HG03432 (cell line): ENCODE data around the gene OR52I2.

ENCODE experiments used
- ATAC-seq: cut with Tn5 transposase; IDR thresholded peaks from one replicate; pipeline ENCODE4 v1.9.1; 2021; ENCODE audit warnings: mild to moderate bottlenecking, moderate library complexity; ENCODE audit not compliant: unreplicated experiment

Gene OR52I2

GRCh38 chr11:4581443-4581842 is at the start of gene OR52I2:
OR52I2 (plus strand) TSS chr11:4581743.
- ATAC-seq, result no peak

- ATAC-seq, result peak; percentile 72
Measured at GRCh38 chr11:4539603-4540219, 41.8 kb upstream of the OR52I2 start.

GRCh38 chr11:4541071-4541470 is 40.5 kb upstream of the OR52I2 start:
- ATAC-seq, result no peak

GRCh38 chr11:4543561-4543960 is 38.0 kb upstream of the OR52I2 start:
- no peak for ATAC-seq

DNA sequence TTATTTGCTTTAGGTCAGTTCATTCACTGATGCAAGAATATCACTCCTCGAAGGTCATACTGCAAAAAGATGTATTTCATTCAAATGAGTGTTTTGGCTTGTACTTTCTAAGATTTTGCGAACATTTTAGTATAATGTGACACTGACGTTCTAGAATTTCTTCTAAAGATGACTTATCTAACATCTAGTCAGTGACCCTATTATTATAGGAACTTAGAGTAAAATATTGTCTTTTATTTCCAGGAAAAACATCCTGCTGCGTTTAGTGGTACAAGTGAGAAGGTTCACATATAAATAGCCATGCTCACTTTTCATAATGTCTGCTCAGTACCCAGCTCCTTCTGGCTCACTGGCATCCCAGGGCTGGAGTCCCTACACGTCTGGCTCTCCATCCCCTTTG is 36.7 kb upstream of the OR52I2 start, which contains the start of gene OR52M1:
Gene OR52M1 (plus strand): TSS at position 301 of the 400 bp plus-strand sequence. CDS start 0 bp downstream, at position 301.
- no peak for ATAC-seq

GRCh38 chr11:4546878-4547277 is 34.7 kb upstream of the OR52I2 start:
- ATAC-seq, result no peak

DNA sequence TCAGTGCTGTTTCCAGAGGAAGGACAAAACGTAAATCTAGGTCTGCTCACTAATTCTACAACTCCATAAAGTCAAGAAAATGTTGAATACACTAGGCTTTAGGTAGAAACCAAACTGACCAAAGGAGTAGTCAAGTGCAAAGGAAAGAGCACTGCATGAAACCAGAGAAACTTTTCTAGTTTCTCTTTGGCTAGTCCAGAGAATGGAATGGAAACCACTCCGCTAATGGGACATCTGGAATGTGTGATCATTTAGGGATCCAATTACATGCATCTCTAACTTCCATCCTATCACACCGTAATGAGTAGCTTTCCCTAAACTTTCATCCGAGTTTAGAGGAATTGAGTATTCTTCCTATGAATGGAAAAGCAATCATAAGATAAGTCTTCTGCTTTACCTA is 34.1 kb upstream of the OR52I2 start:
- ATAC-seq, result no peak

DNA sequence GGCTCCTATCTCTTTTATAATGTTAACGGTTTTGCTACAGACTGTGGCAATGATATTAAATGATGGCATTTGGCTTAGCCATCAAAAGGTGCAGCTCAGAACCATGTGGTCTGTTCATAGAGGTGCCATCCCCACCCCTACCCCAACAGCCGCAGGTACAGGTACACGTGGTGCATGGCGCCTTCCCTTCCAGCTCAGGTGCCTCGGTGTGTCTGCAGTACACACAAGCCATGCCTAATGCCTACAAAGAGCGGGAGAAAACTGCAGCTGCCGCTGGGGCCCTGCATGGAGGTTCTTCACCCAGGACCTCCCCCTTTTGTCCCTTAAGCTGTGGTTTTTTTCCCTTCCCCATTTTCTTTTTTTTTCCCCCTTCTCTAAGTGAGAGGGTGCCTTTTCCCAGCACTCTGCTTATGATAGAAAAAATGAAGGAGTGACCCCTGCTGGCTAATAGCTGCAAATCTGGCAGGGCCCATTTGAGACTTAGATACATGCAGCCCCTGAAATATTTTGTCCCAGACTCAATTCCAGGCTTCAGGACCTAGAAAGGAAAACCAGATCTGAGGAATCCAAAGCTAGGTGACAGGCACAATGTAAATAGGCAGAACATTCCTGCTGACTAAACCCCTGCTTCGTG is 30.1 kb upstream of the OR52I2 start:
- ATAC-seq, result no peak

DNA sequence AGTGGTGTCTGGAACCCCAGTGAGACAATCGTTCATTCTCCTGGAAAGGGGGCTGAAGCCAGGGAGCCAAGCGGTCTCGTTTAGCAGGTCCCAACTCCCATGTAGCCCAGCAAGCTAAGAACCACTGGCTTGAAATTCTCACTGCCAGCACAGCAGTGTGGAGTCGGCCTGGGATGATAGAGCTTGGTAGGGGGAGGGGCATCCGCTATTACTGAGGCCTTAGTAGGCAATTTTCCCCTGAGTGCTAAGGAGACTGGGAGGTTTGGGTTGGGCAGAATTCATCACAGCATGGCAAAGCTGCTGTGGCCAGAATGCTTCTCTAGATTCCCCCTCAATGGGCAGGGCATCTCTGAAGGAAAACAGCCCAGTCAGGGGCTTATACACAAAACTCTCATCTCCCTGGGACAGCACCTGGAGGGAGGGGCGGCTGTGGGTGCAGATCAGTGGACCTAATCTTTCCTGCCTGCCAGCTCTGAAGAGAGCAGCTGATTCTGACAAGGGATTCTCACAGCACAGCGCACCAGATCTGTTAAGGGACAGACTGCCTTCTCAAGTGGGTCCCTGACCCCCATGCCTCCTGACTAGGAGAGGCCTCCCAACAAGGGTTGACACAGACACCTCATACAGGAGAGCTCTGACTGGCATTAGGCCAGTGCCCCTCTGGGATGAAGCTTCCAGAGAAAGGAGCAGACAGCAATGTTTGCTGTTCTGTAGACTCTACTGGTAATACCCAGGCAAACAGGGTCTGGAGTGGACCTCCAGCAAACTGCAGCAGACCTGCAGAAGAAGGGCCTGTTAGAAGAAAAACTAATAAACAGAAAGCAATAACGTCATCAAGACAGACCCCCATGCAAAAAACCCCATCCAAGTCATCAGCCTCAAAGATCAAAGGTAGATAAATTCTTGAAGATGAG is 21.8 kb upstream of the OR52I2 start:
- no peak for ATAC-seq

- no peak for ATAC-seq
Measured at GRCh38 chr11:4560467-4560866, 21.1 kb upstream of the OR52I2 start.

DNA sequence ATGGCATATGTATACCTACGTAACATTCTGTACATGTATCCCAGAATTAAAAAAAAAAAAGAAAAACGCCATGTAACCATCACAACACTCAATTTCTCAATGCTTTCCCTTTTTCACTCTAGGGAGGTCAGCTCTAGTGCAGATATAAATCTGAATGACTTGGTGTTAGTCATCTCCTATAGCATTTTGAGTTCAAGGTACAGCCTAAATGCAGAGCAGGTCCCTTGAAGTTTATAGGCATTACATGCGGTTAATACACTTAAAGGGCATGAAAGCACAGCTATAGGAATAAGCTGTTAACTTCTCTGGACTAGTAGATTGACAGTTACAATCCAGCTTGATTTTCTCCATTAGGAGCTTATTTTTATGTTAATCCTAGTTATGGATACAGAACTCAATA is 16.2 kb upstream of the OR52I2 start:
- no peak for ATAC-seq

GRCh38 chr11:4569075-4569474 is 12.5 kb upstream of the OR52I2 start:
- no peak for ATAC-seq

- no peak for ATAC-seq
Measured at GRCh38 chr11:4576880-4577279, 4.7 kb upstream of the OR52I2 start.

GRCh38 chr11:4577761-4578160 is 3.8 kb upstream of the OR52I2 start:
- no peak for ATAC-seq

DNA sequence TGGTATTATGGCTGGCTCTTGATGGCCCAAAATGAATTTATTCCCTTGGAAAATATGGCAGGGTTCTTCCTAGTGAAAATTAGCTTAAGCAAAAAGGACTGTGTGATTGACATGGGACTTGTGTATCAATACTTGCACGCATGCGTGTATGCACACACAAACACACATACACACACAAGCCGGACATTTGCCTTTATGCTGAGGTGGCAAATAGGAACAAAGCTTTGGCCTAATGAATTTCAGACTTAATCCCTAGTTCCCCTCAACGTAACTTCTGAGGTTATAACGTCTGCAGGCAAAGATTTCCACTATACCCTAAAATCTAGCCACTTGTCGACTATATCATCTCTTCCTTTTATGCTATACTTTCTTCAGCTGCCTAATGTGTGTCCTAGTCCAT is 2.9 kb upstream of the OR52I2 start:
- ATAC-seq, result no peak

DNA sequence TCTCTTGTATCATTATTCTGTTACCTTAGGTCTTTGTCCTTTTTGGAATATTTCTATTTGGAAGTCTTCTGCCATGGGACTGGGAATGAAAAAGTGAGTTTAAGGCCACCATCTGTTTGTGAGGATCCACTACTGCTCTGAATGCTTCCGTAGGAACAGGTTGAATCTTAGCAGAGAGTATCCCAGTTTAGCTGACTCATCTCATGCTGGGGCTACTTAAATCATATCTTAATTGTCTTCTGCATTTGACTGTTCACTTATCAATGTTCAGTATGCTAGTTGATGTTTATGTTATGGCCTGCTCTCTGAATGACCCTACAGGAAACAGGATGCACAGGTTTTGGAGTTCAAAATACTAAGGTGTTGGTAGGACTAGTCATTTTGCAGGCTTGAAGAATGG is 1.4 kb upstream of the OR52I2 start:
- no peak for ATAC-seq

DNA sequence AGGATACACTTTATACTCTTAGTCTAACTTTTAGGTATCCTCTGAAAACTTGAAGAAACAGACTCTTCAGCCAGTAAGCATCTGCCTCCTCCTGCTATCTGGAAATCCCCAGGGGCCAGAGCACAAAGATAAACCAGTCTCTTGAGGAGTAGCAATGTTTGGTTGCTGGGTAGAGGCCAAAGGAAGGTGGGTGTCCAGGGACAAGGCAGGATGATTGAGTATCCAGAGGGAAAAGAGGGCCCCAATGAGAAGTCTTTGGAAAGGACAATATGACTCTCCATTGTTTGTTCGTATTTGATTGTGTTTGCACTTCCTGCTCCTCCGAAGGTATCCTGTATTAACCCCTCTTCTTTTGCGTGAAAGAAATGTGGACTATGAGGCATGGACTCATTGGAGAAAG is 7.5 kb downstream of the OR52I2 start:
- ATAC-seq, result no peak

DNA sequence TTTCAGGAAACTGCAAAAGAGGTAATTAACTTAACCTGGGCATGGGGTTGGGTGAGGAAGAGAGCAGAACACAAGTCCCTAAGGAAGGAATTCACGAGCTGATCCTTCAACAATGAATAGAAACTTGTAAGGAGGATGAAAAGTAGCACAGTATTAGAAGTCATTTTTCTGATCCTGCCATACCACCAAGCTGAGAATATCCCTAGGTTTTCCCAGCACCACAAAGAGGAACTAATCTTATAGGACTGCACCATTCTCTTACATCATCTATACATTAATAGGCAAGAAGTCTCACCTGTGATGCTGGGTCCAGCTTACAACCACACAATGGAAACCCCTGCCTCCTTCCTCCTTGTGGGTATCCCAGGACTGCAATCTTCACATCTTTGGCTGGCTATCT is 12.2 kb downstream of the OR52I2 start, which contains the start of gene OR52I1:
Gene OR52I1 (plus strand): TSS at position 301 of the 400 bp plus-strand sequence. CDS start 0 bp downstream, at position 301.
- ATAC-seq, result no peak

DNA sequence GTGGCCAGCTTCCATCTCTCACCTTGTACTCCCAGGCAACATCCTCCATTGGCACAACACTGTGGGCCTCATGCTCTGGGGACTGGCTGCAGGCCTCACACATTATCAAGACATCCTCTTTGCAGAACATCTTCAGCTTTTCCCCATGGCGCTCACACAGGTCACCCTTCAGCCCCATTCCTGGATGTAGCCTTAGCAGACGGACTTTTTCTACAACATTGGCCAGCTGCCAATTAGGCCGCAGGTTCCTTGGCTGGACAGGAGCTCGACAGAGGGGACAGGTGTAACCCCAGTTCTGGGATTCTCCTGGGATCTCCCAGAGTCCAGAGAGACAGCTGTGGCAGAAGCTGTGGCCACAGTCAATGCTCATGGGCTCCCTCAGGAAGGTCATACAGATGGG is 23.5 kb downstream of the OR52I2 start:
- ATAC-seq, result no peak

- ATAC-seq, result no peak
Measured at GRCh38 chr11:4606231-4607015, 24.9 kb downstream of the OR52I2 start.

DNA sequence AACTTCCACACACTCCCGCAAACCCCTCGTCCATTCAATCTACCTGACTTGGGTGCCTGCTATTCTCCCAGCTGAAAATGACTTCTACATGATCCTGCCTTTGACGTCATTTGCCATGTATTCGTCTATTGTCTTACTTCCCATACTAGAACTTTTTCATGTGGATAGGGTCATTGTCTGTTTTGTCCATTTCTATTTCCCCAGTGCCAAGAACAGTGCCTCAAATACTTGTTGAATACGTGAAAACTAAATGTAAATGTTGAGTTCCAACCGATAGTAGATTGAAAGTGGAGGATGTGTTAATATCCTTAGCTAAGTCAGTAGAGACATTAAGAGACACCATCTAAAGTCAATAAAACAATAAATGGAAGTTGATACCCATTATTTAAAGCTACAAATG is 25.6 kb downstream of the OR52I2 start:
- ATAC-seq, result no peak
